Measurements from ENCODE around the gene CPXM2.

The CPXM2 gene

GRCh38 chr10:123760356-123761037 lies 131.1 kb downstream of the CPXM2 start:
- TF ChIP-seq, protein P1, sequence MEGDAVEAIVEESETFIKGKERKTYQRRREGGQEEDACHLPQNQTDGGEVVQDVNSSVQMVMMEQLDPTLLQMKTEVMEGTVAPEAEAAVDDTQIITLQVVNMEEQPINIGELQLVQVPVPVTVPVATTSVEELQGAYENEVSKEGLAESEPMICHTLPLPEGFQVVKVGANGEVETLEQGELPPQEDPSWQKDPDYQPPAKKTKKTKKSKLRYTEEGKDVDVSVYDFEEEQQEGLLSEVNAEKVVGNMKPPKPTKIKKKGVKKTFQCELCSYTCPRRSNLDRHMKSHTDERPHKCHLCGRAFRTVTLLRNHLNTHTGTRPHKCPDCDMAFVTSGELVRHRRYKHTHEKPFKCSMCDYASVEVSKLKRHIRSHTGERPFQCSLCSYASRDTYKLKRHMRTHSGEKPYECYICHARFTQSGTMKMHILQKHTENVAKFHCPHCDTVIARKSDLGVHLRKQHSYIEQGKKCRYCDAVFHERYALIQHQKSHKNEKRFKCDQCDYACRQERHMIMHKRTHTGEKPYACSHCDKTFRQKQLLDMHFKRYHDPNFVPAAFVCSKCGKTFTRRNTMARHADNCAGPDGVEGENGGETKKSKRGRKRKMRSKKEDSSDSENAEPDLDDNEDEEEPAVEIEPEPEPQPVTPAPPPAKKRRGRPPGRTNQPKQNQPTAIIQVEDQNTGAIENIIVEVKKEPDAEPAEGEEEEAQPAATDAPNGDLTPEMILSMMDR (conservative IDR thresholded peaks at IDR 0.05; ENCODE audit: low read depth, low read length): no peak

GRCh38 chr10:123759501-123760031 lies 132.0 kb downstream of the CPXM2 start:
- no peak for DNase-seq (ENCODE audit: low read depth)
- H3K4me3 ChIP-seq (ENCODE audit: low read length): no peak overlapping the region
- TF ChIP-seq, protein P1 (conservative IDR thresholded peaks at IDR 0.05; ENCODE audit: low read depth, low read length): no peak

More at GRCh38 chr10:123760356-123761037, 131.1 kb downstream of the CPXM2 start:
- H3K4me3 ChIP-seq (ENCODE audit: low read length): no peak overlapping the region
- no peak for DNase-seq (ENCODE audit: low read depth)

- no peak for DNase-seq (ENCODE audit: low read depth)
- H3K4me3 ChIP-seq (ENCODE audit: low read length): no peak overlapping the region
- TF ChIP-seq, protein P1 (conservative IDR thresholded peaks at IDR 0.05; ENCODE audit: low read depth, low read length): no peak
Observed at GRCh38 chr10:123759041-123759440, 132.6 kb downstream of the CPXM2 start.

- TF ChIP-seq, protein P1 (conservative IDR thresholded peaks at IDR 0.05; ENCODE audit: low read depth, low read length): no peak
Observed at GRCh38 chr10:123757853-123758252, 133.8 kb downstream of the CPXM2 start.

DNA sequence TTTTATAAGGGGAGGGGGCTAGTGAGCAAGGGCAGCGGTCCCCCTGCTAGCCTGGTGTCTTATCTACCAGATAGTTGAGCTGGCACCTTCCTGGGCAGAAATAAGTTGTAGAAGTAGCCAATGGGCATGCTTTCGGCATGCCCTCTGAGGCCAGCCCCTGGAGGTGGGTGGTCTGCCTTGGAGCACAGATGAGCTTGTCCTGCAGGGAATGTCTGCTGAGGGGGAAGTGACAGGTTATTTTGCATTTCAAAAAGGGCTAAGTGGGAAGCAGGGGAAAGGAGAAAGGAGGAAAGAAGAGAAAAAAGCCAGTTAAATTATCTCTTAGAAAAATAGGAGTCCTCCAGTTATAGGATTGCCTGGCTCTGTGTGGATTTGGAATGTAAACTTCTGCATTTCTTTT lies 136.5 kb downstream of the CPXM2 start:
- no peak for DNase-seq (ENCODE audit: low read depth)
- no peak overlapping the region for H3K4me3 ChIP-seq (ENCODE audit: low read length)
- TF ChIP-seq, protein P1 (conservative IDR thresholded peaks at IDR 0.05; ENCODE audit: low read depth, low read length): no peak

More at GRCh38 chr10:123757853-123758252, 133.8 kb downstream of the CPXM2 start:
- no peak for DNase-seq (ENCODE audit: low read depth)
- H3K4me3 ChIP-seq (ENCODE audit: low read length): no peak overlapping the region

DNA sequence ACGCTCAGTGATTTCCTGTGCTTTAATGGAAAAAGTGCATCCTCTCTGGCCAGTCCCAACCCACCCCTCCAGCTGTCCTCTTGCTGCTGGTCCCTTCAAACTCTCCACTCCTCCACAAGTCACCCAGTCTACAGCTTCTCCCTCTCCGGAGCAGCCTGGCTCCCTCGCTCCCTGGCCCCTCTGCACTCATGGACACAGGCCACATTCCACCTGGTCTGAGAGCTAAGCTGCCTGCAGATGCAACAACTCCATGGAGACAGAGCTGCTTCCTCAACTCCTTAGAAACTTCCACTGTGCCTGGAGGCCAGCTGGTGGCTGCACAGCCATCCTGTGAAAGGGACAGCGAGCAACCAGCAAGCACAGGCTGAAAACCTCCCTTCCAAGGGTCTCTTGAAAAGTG lies 137.5 kb downstream of the CPXM2 start:
- TF ChIP-seq, protein P1 (conservative IDR thresholded peaks at IDR 0.05; ENCODE audit: low read depth, low read length): no peak
- H3K4me3 ChIP-seq (ENCODE audit: low read length): no peak overlapping the region
- DNase-seq (ENCODE audit: low read depth): no peak

Measured in retinal pigment epithelial cell (primary cell).